ENCODE data around the gene CDC25A. TPM values are rescaled to one million over a fixed set of nuclear protein-coding genes. Genes with fewer than 3 reads are reported as not detected.

Gene CDC25A
- total and polyA plus RNA-seq, 2 of the 13 experiments (the other 11 are each of a cell fraction or from before 2014, with no cell fraction given): 7.9 to 45.4 TPM

DNA sequence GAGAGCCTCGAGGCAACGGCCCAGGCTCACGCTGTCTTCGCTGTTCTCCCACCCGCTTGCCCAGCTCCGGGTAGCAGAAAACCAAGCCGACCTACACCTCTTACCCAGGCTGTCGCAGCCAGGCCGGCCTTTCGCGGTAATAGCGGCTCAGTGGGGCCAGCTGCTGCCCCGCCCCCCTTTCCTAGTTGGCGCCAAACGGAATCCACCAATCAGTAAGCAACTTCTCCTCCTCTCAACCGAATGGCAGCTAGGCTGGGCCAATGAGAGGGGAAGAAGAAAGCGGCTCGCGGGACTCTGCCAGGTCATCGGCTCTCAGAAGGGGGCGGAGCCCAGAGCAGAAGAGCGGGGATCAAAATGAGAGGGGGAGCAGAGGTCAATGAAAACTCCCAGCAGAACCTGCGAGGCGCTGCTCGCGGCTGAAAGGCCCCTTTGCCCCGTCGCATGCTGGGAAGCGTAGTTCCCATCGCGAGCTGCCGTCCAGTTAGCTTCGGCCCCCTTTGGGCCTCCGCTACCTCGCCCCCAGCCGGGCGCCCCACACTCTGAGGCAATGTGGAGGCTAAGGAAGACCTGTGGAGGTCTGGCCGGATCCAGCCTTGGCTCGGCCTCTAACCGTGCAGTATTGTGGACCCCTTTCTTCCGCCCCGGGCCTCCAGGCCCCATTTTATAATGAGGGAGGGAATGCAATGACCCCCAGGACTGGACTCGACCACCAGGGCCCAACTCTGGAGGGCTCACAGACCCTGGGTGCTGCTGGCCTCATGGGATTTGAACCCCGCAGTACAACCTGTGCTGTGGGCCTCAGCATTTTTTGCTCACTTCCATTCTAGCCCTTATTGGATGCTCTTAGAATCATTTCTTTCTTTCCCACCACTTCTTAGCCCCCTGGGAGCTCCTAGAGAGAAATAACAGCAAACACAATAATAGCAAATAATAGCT, at the start of gene CDC25A (continued):
- peak; percentile 19; the same call in 1 of the 2 replicates for TF ChIP-seq HES4 (CRISPR knock-in tag; IDR thresholded peaks at IDR 0.05; ENCODE audit: borderline replicate concordance)
- TF ChIP-seq, protein P1, sequence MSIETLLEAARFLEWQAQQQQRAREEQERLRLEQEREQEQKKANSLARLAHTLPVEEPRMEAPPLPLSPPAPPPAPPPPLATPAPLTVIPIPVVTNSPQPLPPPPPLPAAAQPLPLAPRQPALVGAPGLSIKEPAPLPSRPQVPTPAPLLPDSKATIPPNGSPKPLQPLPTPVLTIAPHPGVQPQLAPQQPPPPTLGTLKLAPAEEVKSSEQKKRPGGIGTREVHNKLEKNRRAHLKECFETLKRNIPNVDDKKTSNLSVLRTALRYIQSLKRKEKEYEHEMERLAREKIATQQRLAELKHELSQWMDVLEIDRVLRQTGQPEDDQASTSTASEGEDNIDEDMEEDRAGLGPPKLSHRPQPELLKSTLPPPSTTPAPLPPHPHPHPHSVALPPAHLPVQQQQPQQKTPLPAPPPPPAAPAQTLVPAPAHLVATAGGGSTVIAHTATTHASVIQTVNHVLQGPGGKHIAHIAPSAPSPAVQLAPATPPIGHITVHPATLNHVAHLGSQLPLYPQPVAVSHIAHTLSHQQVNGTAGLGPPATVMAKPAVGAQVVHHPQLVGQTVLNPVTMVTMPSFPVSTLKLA (IDR thresholded peaks at IDR 0.05): peak; percentile 72
- no peak for TF ChIP-seq ZNF264 (CRISPR knock-in tag; IDR thresholded peaks at IDR 0.05)
- no peak for TF ChIP-seq SETDB1 (CRISPR knock-in tag; IDR thresholded peaks at IDR 0.05; ENCODE audit: borderline replicate concordance)
- no peak for TF ChIP-seq ZNF775 (CRISPR knock-in tag; IDR thresholded peaks at IDR 0.05; ENCODE audit: borderline replicate concordance)
- TF ChIP-seq SIX1 (CRISPR knock-in tag; IDR thresholded peaks at IDR 0.05; ENCODE audit: borderline replicate concordance): no peak
- TF ChIP-seq ZNF772 (CRISPR knock-in tag; IDR thresholded peaks at IDR 0.05): 0 out of 2 replicates have a peak, but pooled peaks have one; percentile 11
- peak; percentile 55; the same call in 1 of the 2 replicates for TF ChIP-seq SATB2 (CRISPR knock-in tag; IDR thresholded peaks at IDR 0.05)
- TF ChIP-seq RORA (CRISPR knock-in tag; IDR thresholded peaks at IDR 0.05): no peak
- peak; percentile 95 for TF ChIP-seq TGIF2 (CRISPR knock-in tag; IDR thresholded peaks at IDR 0.05)
- TF ChIP-seq ZNF441 (CRISPR knock-in tag; IDR thresholded peaks at IDR 0.05; ENCODE audit: borderline replicate concordance): no peak
- TF ChIP-seq, protein P2, sequence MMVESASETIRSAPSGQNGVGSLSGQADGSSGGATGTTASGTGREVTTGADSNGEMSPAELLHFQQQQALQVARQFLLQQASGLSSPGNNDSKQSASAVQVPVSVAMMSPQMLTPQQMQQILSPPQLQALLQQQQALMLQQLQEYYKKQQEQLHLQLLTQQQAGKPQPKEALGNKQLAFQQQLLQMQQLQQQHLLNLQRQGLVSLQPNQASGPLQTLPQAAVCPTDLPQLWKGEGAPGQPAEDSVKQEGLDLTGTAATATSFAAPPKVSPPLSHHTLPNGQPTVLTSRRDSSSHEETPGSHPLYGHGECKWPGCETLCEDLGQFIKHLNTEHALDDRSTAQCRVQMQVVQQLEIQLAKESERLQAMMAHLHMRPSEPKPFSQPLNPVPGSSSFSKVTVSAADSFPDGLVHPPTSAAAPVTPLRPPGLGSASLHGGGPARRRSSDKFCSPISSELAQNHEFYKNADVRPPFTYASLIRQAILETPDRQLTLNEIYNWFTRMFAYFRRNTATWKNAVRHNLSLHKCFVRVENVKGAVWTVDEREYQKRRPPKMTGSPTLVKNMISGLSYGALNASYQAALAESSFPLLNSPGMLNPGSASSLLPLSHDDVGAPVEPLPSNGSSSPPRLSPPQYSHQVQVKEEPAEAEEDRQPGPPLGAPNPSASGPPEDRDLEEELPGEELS (CRISPR knock-in tag; IDR thresholded peaks at IDR 0.05): 0 out of 2 replicates have a peak, but pooled peaks have one; percentile 12
- TF ChIP-seq ZNF501 (CRISPR knock-in tag; IDR thresholded peaks at IDR 0.05): peak; percentile 61; the same call in 1 of the 2 replicates
- TF ChIP-seq, protein P3, sequence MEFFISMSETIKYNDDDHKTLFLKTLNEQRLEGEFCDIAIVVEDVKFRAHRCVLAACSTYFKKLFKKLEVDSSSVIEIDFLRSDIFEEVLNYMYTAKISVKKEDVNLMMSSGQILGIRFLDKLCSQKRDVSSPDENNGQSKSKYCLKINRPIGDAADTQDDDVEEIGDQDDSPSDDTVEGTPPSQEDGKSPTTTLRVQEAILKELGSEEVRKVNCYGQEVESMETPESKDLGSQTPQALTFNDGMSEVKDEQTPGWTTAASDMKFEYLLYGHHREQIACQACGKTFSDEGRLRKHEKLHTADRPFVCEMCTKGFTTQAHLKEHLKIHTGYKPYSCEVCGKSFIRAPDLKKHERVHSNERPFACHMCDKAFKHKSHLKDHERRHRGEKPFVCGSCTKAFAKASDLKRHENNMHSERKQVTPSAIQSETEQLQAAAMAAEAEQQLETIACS (CRISPR knock-in tag; IDR thresholded peaks at IDR 0.05): no peak
- peak; percentile 74 for TF ChIP-seq ASH2L (IDR thresholded peaks at IDR 0.05; ENCODE audit: insufficient read length, low read depth, low read length)
- TF ChIP-seq ESRRA (CRISPR knock-in tag; IDR thresholded peaks at IDR 0.05; ENCODE audit: low read depth): peak; percentile 21; the same call in 1 of the 2 replicates
- TF ChIP-seq TCF7L2 (IDR thresholded peaks at IDR 0.05; ENCODE audit: low read depth, low read length): no peak
- peak; percentile 94 for TF ChIP-seq ZNF878 (CRISPR knock-in tag; IDR thresholded peaks at IDR 0.05)
- no peak for TF ChIP-seq U2AF2 (IDR thresholded peaks at IDR 0.05; ENCODE audit: low read depth, low read length)
- TF ChIP-seq, protein P4, sequence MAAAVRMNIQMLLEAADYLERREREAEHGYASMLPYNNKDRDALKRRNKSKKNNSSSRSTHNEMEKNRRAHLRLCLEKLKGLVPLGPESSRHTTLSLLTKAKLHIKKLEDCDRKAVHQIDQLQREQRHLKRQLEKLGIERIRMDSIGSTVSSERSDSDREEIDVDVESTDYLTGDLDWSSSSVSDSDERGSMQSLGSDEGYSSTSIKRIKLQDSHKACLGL (CRISPR knock-in tag; IDR thresholded peaks at IDR 0.05): peak; percentile 58
- TF ChIP-seq, protein P5, sequence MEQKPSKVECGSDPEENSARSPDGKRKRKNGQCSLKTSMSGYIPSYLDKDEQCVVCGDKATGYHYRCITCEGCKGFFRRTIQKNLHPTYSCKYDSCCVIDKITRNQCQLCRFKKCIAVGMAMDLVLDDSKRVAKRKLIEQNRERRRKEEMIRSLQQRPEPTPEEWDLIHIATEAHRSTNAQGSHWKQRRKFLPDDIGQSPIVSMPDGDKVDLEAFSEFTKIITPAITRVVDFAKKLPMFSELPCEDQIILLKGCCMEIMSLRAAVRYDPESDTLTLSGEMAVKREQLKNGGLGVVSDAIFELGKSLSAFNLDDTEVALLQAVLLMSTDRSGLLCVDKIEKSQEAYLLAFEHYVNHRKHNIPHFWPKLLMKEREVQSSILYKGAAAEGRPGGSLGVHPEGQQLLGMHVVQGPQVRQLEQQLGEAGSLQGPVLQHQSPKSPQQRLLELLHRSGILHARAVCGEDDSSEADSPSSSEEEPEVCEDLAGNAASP (CRISPR knock-in tag; IDR thresholded peaks at IDR 0.05; ENCODE audit: borderline replicate concordance): peak; percentile 16; the same call in 1 of the 2 replicates
- TF ChIP-seq RFX5 (IDR thresholded peaks at IDR 0.05; ENCODE audit: low read depth, low read length): no peak
